ENCODE measurements around the gene FXR2.
A peak's percentile ranks its signal among the peaks of the same experiment; 100 is the strongest.
"Not testable (repeated sequence)": the region's sequence is repeated elsewhere in the genome, so short reads cannot be mapped to it uniquely, and the experiment has no call there.

FXR2 gene

GRCh38 chr17:7627250-7628121 lies 12.8 kb upstream of the FXR2 start, which contains the start of gene SAT2:
Gene SAT2, minus strand, starts transcription at chr17:7627821. Its CDS starts 186 bp downstream, at chr17:7627635.
- peak; percentile 84 for DNase-seq

DNA sequence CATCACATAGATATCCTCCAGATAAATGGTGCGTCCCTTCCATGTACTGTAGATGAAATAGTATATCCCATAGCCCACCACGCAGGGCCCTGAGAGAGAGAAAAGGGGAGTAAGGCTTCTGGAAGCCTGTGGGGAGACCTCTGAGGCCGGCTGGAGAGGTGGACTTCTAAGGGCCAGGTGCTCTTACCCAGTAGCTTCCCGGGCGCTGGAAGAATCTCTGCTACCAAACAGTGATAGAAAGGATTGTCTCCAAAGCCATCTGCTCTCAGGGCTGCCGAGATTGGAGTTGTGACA lies 12.2 kb upstream of the FXR2 start:
- no peak for DNase-seq

DNA sequence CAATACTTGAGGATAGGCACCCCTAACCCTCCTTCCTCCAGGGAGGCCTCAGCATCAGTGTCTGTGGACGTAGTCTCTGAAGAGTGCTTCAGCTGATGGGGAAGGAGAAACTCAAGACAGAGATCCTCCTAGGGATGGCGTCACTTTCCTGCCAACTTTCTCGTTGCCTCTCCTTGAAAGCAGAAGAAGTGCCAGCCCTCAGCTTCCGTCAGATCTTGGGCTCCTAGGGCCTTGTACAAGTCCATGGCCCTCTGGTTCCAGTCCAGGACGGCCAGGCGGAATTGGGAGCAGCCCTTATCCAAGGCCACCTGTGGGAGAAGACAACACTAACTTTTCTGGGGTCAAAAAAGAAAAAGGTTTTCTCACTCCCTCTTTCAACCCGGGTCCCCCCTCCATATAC lies 11.6 kb upstream of the FXR2 start:
- no peak for DNase-seq

DNA sequence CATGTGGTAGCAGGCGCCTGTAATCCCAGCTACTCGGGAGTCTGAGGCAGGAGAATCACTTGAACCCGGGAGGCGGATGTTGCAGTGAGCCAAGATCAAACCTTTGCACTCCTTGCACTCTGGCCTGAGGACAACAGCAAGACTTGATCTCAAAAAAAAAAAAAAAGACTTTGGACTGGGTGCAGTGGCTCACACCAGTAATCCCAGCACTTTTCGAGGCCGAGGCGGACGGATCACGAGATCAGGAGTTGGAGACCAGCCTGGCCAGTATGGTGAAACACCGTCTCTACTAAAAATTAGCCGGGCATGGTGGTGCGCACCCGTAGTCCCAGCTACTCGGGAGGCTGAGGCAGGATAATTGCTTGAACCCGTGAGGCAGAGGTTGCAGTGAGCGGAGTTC lies 11.1 kb upstream of the FXR2 start:
- not testable (repeated sequence) for DNase-seq

GRCh38 chr17:7623661-7624060 lies 9.0 kb upstream of the FXR2 start:
- DNase-seq = no peak

DNA sequence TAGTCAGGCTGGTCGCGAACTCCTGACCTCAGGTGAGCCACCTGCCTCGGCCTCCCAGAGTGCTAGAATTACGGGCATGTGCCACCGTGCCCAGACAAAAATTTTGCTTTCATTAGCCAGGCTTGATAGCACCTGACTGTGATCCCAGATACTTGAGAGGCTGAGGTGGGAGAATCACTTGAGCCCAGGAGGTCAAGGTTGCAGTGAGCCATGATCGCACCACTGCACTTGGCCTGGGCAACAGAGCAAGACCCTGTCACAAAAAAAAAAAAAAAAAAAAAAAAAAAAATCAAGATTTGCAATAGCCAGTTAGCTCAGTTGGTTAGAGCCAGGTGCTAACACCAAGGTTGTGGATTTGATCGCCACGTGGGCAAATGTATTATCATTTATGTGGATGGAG lies 6.1 kb upstream of the FXR2 start:
- no peak for DNase-seq

DNA sequence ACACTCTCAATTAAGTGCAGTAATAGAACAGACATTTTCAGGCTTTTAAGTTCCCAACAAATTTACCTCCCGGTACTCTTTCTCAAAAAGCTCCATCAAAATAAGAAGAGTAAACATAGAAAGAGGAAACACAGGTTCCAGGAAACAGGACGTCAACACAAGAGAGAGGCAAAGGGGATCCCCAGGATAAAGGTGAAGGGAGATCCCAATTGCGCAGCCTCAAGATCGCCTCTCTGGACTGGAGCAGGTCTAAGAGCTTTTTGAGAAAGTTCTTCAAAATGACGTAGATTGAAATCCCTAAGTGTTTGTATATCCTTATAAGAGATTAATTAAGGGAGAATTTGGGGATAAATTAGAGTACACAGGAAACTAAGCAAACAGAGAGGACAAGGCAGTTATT lies 3.9 kb upstream of the FXR2 start:
- no peak for DNase-seq

- DNase-seq = no peak
Observed at GRCh38 chr17:7615265-7615747, 609 bp upstream of the FXR2 start.

- DNase-seq = no peak
Observed at GRCh38 chr17:7613769-7614424, 800 bp downstream of the FXR2 start.

DNA sequence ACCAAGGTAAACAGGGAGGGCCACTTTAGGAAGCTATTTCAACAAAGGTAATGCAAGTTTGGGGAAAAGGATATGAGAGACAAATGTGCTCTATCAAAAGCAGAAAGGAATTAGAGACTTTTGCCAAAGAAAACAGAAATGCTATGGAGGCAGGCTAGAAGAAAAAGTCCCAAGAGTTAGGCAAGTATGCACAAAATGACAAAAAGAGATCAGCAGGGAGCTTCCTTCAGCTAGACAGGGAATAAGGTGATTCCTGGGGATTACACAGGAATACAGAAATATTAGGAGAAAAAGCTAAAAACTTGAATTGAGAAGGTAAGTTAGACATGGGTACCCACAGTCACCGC lies 2.4 kb downstream of the FXR2 start:
- no peak for DNase-seq

DNA sequence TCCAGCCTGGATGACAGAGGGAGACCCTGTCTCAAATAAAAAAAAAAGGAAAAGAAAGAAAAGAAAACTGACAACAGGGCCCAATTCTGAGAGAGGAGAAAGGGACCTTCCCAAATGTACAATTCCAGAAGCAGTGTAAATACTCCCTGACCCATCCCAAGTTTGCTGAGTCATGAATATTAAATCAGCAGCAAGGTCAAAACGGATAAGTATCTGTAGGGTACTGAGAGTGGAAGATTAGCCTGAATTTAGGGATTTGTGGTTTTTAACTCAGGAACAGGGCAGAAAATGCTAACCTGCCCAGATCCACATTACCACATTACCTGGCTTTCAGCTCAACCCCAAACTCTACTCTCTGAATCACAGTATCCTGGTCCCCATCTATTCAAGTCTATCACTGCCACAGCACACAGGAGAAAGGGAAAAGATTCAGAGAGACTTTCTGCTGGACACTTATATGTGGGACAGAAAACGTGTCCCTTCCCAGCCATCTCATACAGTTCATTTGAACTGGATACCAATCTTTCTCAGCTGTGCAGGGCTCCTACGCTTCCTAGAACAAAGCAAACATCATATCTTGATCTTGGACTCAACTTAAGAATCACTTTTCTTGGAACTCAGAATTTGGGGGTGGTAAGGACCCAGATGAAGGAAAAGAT lies 2.9 kb downstream of the FXR2 start:
- DNase-seq = no peak

DNA sequence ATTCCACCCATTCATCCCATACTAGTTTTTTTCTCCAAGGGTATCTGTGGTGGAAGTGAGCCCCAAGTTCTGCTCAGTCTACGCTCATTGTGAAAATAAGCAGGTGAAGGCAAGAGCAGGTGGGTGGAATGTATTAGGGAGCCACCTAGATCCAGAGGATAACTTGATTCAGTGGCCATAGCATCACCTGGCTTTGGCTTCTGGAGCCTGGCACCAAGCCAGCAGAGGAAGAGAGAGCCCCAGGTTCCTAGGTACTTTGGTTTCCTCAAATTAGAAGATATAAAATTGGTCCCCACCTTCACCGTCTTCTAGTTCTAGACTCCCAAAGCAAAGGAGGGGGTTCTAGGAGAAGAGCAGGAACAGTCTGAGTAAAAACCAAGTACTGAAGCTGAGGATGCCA lies 4.1 kb downstream of the FXR2 start:
- no peak for DNase-seq

- no peak for DNase-seq
Observed at GRCh38 chr17:7606280-7606679, 8.4 kb downstream of the FXR2 start.

DNA sequence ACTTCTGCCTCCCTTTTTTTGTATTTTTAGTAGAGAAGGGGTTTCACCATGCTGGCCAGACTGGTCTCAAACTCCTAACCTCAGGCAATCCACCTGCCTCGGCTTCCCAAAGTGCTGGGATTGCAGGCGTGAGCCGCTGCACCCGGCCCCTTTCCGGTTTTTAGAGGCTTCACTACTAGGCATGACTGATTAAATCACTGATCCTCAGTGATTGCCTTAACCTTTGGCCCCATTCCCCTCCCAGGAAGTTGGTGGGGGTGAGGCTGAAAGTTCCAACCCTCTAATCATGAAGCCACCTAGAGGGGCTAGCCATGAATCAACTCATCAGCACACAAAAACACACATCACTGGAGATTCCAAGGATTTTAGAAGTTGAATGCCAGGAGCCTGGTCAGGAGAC lies 17.1 kb downstream of the FXR2 start:
- not testable (repeated sequence) for DNase-seq

DNA sequence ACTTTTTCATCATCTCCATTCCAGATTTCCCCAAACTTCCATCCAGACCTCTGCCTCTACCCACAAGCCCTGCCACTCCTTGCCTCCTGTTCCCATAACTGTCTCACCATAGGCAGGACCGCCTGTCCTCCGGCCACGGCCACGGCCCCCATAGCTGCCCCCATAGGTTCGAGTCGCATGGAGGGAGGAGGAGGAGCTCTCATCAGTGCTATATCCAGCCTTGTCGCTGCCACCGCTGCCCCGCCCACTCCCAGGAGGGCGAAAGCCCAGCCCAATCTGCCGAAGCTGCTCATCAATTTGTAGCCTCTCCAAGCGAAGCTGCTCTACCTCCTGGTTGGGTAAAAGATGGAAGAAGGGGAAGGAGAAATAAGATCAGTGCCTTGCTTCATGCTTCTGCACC lies 21.4 kb downstream of the FXR2 start:
- DNase-seq = no peak

DNA sequence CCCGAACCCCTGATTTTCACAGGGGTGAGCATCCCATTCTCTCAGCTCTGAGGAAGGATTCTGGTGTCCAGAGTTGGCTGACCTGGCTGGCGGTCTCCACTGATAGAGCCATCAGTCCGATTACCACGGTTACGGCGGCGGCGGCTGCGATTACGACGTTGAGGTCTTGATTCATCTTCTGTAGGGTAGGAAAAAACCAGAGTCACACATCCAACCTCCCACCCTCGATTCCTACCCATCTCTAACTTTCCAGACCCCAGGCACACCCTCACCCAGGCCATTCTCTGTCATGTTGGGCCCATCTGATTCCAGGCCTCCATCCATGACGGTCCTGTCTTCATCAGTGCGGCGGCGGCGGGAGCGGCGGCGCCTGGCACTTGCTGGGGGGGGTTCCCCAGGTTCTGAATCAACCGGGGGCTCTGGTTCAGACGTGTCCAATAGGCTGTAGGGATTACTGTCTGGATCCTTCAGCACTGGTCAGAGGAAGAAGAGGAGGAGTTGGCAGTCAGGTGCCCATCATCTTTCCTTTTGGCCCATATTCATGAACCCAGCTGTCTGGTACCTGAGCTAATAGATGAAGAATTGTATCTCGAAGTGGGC lies 22.2 kb downstream of the FXR2 start:
- no peak for DNase-seq

GRCh38 chr17:7591596-7591995 lies 23.1 kb downstream of the FXR2 start:
- DNase-seq = no peak

DNA sequence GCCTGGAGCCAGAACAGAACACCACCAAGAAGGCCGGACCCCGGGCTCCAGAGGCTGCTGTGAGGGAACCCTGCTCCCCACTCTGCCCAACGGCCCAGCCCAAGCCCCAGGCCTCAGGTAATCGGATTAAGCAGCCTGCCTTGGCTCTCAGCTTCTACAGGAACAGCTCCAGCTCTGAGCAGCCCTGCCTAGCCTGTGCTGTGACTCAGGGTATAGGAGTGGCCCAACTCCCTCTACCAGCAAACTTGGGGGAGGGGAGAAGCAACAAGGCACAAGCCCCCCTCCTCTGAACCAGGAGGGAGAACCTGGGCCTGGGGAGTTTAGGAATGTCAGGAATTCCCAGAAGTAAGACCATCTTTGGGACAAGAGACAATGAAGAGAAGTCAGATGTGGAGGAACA lies 24.0 kb downstream of the FXR2 start:
- no peak for DNase-seq

DNA sequence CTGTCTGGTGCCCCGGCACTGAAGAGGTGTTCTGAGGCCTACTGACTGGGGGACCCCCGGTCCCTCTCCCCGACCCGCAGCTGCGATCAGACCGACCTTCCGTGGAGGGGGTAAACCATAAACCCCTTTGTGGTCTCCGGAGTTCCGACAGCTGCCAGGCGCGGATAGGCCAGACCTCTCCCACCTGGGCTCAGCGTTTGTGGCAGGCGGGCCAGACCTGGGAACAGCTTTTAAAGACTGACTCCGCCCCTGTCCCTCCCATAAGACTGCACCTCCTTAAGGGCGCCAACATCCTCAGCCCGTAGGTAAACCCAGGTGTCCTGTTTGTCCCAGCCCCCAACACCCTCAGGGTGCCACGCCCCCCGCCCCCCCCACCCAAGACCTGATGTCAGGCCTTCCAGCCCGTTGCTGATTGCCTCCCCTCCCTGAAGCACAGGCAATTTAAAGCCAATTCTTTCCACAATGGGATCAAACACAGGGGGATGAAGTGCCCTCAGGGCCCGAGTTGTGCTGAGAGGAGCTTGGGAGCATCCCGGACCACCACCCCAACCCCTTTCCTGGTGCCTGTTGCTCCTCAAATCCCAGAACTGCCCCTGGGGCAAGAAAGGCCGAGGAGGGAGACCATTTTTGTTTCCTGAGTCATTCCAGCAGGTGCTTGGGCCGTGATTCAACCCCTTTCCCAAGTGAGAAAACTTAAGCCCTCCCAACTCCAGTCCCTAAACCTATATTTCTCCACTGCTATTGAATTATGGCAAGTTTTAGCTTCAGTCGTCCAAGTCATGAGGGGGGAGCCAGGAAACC lies 24.6 kb downstream of the FXR2 start, which contains the start of gene SOX15:
Gene SOX15 (minus strand): TSS at position 204 of the 801 bp plus-strand sequence. CDS start 418 bp downstream, outside the sequence.
- DNase-seq = no peak

DNA sequence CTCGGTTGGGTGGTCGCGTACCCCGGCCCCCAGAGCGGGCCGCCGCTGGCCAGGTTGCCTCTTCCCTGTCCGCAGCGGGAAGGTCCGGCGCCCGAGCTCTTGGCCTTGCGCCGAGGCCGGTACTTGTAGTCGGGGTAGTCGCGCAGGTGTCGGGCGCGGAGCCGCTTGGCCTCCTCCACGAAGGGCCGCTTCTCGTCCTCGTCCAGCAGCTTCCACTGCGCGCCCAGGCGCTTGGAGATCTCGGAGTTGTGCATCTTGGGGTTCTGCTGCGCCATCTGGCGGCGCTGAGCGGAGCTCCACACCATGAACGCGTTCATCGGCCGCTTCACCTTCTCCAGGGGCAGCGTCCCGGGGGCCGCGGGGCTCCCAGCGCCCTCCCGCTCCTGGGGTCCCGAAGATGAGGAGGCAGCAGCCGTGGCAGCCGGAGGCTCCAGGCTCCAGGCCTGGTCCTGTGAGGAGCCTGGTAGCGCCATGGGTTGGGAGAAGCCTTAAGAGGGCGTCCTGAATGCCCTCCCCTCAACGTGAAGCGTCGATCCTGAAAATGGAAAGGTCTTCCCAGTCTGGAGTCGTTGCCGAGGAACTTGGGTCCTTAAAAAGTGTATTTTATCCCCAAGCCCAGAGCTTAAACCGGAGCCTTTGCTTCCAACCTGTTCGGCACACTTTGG lies 25.4 kb downstream of the FXR2 start:
- DNase-seq = peak; percentile 61

DNA sequence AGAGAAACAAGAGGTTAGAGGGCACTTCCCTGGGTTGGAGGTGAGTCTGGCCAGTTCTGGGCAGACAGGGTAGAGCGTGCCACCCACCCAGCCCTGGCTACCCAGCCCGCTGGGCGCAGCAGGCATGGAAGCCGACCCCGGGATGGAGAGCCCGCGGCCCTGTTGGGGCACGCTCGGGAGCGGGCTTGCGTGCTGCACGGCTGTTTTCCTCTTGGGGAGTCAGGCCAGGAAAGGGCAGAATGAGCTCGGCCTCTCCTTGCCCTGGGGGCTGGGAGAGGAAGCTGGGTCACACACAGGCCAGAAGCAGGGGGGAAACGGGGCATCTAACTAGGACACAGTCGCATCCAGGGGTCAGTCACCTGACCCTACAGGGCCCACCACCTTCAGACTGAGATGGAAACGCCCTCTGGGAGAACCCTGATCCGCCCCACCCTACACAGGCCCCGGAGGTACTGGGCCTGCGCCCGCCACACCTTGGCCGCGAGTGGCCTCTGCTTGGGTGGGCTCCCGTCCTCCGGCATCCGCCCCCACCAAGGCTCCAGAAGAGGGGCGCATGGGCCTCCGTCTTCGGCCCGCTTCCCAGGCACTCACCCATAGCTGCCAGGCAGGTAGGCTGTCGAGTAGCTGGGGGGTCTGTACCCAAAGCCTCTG lies 26.0 kb downstream of the FXR2 start:
- no peak for DNase-seq

Measured in activated gamma-delta T cell treated with Interleukin-2 at 50 U/mL for 16 hours (primary cell).